GM23338 (cell line): Measurements from ENCODE around the gene KLKB1. TPM values are rescaled to one million over a fixed set of nuclear protein-coding genes. Genes with fewer than 3 reads are reported as not detected.

Source experiments
- ATAC-seq: fragments of 200-7000 bp; cut with Tn5 transposase; 3 replicates; pipeline ENCODE4 v1.9.1; 2020
- DNase-seq: peaks from one replicate; pipeline ENCODE4 v3.0.0-alpha.2; 2015; ENCODE audit warnings: low spot score
- H2AFZ ChIP-seq: fragments of 200-600 bp; sonication (generic); 2 replicates; pipeline ENCODE4 v1.8.0; 2016; ENCODE audit warnings: antibody characterized with exemption, mild to moderate bottlenecking, moderate library complexity
- H3F3A ChIP-seq: fragments of 200-600 bp; sonication (generic); replicated peaks from 2 replicates; pipeline ENCODE4 v1.8.0; 2017; ENCODE audit warnings: antibody characterized with exemption, mixed run types, low read depth
- H3K27ac ChIP-seq: fragments of 200-600 bp; sonication (generic); 2 replicates; pipeline ENCODE4 v1.6.1; 2016; ENCODE audit warnings: low read depth
- H3K27me3 ChIP-seq: fragments of 200-600 bp; sonication (generic); 2 replicates; pipeline ENCODE4 v1.8.0; 2016; ENCODE audit warnings: mild to moderate bottlenecking, mixed run types, moderate library complexity; ENCODE audit not compliant: insufficient read depth
- H3K36me3 ChIP-seq: fragments of 200-600 bp; sonication (generic); 2 replicates; pipeline ENCODE4 v1.8.0; 2016; ENCODE audit warnings: mild to moderate bottlenecking; ENCODE audit not compliant: insufficient read depth
- H3K4me1 ChIP-seq: fragments of 200-600 bp; sonication (generic); 2 replicates; pipeline ENCODE4 v1.8.0; 2016; ENCODE audit warnings: mild to moderate bottlenecking, moderate library complexity; ENCODE audit not compliant: insufficient read depth
- H3K4me2 ChIP-seq: fragments of 200-600 bp; sonication (generic); 2 replicates; pipeline ENCODE4 v1.7.1; 2017; ENCODE audit warnings: mixed run types
- H3K4me3 ChIP-seq: fragments of 200-600 bp; sonication (generic); 2 replicates; pipeline ENCODE4 v1.6.1; 2016; ENCODE audit warnings: mixed run types
- H3K79me2 ChIP-seq: fragments of 200-600 bp; sonication (generic); replicated peaks from 2 replicates; pipeline ENCODE4 v1.8.0; 2017; ENCODE audit warnings: mild to moderate bottlenecking; ENCODE audit not compliant: insufficient read depth
- H3K9me2 ChIP-seq: fragments of 200-600 bp; sonication (generic); 2 replicates; pipeline ENCODE4 v1.8.0; 2017; ENCODE audit not compliant: insufficient read depth
- H4K20me1 ChIP-seq: fragments of 200-600 bp; sonication (generic); replicated peaks from 2 replicates; pipeline ENCODE4 v1.8.0; 2017; ENCODE audit warnings: mild to moderate bottlenecking; ENCODE audit not compliant: insufficient read depth
- H3K27ac Mint-ChIP-seq: 2 replicates; pipeline ENCODE4 v1.8.0; 2020; ENCODE audit warnings: inconsistent platforms, mild to moderate bottlenecking, moderate library complexity, mixed read lengths
- H3K27me3 Mint-ChIP-seq: 3 replicates; pipeline ENCODE4 v1.8.0; 2022; ENCODE audit warnings: low read depth, mild to moderate bottlenecking, moderate library complexity, mixed read lengths, inconsistent platforms; ENCODE audit not compliant: insufficient read depth, poor library complexity
- H3K36me3 Mint-ChIP-seq: 3 replicates; pipeline ENCODE4 v1.8.0; 2021; ENCODE audit warnings: low read depth, mild to moderate bottlenecking, inconsistent platforms, moderate library complexity, mixed read lengths
- H3K4me1 Mint-ChIP-seq: 3 replicates; pipeline ENCODE4 v1.8.0; 2020; ENCODE audit warnings: mild to moderate bottlenecking, inconsistent platforms, mixed read lengths
- H3K4me3 Mint-ChIP-seq: 3 replicates; pipeline ENCODE4 v1.8.0; 2021; ENCODE audit warnings: moderate library complexity, mild to moderate bottlenecking, inconsistent platforms, mixed read lengths
- H3K9me3 Mint-ChIP-seq: 3 replicates; pipeline ENCODE4 v1.8.0; 2020; ENCODE audit warnings: moderate library complexity, mild to moderate bottlenecking, inconsistent platforms, mixed read lengths
- CREB1 ChIP-seq: fragments of 250-450 bp; sonication (Bioruptor Pico); IDR thresholded peaks from 2 replicates; pipeline ENCODE4 v1.5.0; 2020; ENCODE audit warnings: low read depth, mild to moderate bottlenecking, moderate library complexity
- CTCF ChIP-seq, 2 experiments: fragments of 200-600 bp in 1 of 2; sonication (generic) in 1 of 2; conservative IDR thresholded peaks; 2 replicates each; pipeline versions ENCODE4 v1.5.1 to v1.6.1; 2016 to 2017; ENCODE audit warnings: antibody characterized with exemption in 2 of 2, low read depth in 2 of 2, mild to moderate bottlenecking in 2 of 2, moderate library complexity in 1 of 2
- ETS1 ChIP-seq: IDR thresholded peaks from 2 replicates; pipeline ENCODE4 v1.6.1; 2016; ENCODE audit warnings: antibody characterized with exemption
- EZH2 ChIP-seq: fragments of 200-600 bp; sonication (generic); IDR thresholded peaks from one replicate; pipeline ENCODE4 v1.8.0; 2017; ENCODE audit warnings: antibody characterized with exemption, mild to moderate bottlenecking, low read depth; ENCODE audit not compliant: unreplicated experiment
- EZH2phosphoT487 ChIP-seq: fragments of 200-600 bp; sonication (generic); IDR thresholded peaks from one replicate; pipeline ENCODE4 v1.8.1; 2018; ENCODE audit warnings: antibody characterized with exemption; ENCODE audit not compliant: unreplicated experiment
- JUNB ChIP-seq: IDR thresholded peaks from one replicate; pipeline ENCODE4 v1.6.1; 2016; ENCODE audit warnings: antibody characterized with exemption; ENCODE audit not compliant: unreplicated experiment
- NANOG ChIP-seq: IDR thresholded peaks from 2 replicates; pipeline ENCODE4 v1.6.1; 2016; ENCODE audit warnings: antibody characterized with exemption, borderline replicate concordance
- POLR2AphosphoS5 ChIP-seq: IDR thresholded peaks from 2 replicates; pipeline ENCODE4 v1.6.1; 2016; ENCODE audit warnings: antibody characterized with exemption, low read depth
- REST ChIP-seq: IDR thresholded peaks from one replicate; pipeline ENCODE4 v1.6.1; 2018; ENCODE audit warnings: antibody characterized with exemption; ENCODE audit not compliant: unreplicated experiment
- STAT1 ChIP-seq: IDR thresholded peaks from one replicate; pipeline ENCODE4 v1.6.1; 2016; ENCODE audit warnings: antibody characterized with exemption; ENCODE audit not compliant: unreplicated experiment
- ZNF114 ChIP-seq: fragments of 250-450 bp; sonication (Bioruptor Pico); IDR thresholded peaks from 2 replicates; pipeline ENCODE4 v1.5.0; 2020; ENCODE audit warnings: mild to moderate bottlenecking, moderate library complexity
- ZNF331 ChIP-seq: fragments of 250-450 bp; sonication (Bioruptor Pico); IDR thresholded peaks from 2 replicates; pipeline ENCODE4 v1.5.0; 2020; ENCODE audit warnings: low read depth, mild to moderate bottlenecking, moderate library complexity
- ZNF462 ChIP-seq: fragments of 250-450 bp; sonication (Bioruptor Pico); IDR thresholded peaks from 2 replicates; pipeline ENCODE4 v1.5.0; 2020; ENCODE audit warnings: mild to moderate bottlenecking, moderate library complexity
- polyA plus RNA-seq: library from polyadenylated mRNA; unstranded; fragments of >200 nt; fragmentation: Nextera tagmentation; extraction: Ambion mirVana; gene quantifications from 2 replicates; pipeline ENCODE4 v1.2.1, GENCODE V29; 2016
- total RNA-seq: library from RNA; depleted of rRNA; stranded (reverse); fragments of >200 nt; shearing (Covaris generic); gene quantifications from 2 replicates; pipeline ENCODE4 v1.2.3, GENCODE V29; 2014

The KLKB1 gene
- total and polyA plus RNA-seq, 2 experiments from 2014 or later = 8.6 to 10.9 TPM

DNA sequence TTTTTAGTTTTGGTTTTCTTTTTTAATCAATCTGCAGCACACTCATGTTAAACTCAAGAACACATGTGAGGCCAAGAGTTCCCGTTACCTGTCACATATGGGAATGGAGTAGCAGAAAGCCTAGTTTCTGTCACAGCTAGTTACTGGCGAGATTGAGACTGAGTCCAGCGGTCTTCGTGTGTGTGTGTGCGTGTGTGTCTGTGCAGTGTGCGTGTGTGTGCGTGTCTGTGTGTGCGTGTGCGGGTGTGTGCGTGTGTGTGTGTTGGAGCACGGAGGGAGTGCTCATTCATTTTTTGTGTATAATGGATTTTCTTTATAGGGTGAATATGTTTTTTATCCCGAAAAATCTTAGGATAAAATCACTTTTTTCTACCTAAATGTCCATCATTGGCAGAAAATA is 57.8 kb downstream of the KLKB1 start:
- Histone ChIP-seq H3K27me3 (no peaks in the 10 kb centered on the region), H3K79me2 (no peaks in the 10 kb centered on the region), H3K27ac (no peak overlapping the region), H3K36me3 (no peaks in the 10 kb centered on the region), H2AFZ (no peak overlapping the region), H3F3A (no peaks in the 10 kb centered on the region), H3K4me3 (no peak overlapping the region), H3K4me1 (no peaks in the 10 kb centered on the region), H3K4me2 (no peak overlapping the region), H4K20me1 (no peaks in the 10 kb centered on the region), H3K9me2 (no peaks in the 10 kb centered on the region)
- H3K9me3 Mint-ChIP-seq = no peaks in the 10 kb centered on the region
- H3K4me3 Mint-ChIP-seq = no peak overlapping the region
- no peaks in the 10 kb centered on the region for H3K36me3 Mint-ChIP-seq
- TF ChIP-seq REST (no peak), STAT1 (no peak), ETS1 (no peak), ZNF462 (CRISPR knock-in tag) (no peak), NANOG (no peak), JUNB (no peak), ZNF331 (no peak), EZH2phosphoT487 (no peak), CTCF (conservative IDR thresholded peaks at IDR 0.05; ENCODE audit: low read depth in 2 of 2) (no peak), POLR2AphosphoS5 (no peak), EZH2 (no peak), ZNF114 (CRISPR knock-in tag) (no peak), CREB1 (no peak)
- ATAC-seq = no peak
- DNase-seq = no peak
- no peak overlapping the region for H3K27ac Mint-ChIP-seq
- peaks cover 4% of the 10 kb centered on the region for H3K27me3 Mint-ChIP-seq
- H3K4me1 Mint-ChIP-seq = peaks cover 3% of the 10 kb centered on the region; the same call in 2 of the 3 replicates
